Measurements from ENCODE around the gene HIPK2. TPM values are rescaled to one million over a fixed set of nuclear protein-coding genes. Genes with fewer than 3 reads are reported as not detected.
A peak's percentile ranks its signal among the peaks of the same experiment; 100 is the strongest.

Gene HIPK2
- total and polyA plus RNA-seq, 2 experiments from 2014 or later, result 18.2 to 22.9 TPM

DNA sequence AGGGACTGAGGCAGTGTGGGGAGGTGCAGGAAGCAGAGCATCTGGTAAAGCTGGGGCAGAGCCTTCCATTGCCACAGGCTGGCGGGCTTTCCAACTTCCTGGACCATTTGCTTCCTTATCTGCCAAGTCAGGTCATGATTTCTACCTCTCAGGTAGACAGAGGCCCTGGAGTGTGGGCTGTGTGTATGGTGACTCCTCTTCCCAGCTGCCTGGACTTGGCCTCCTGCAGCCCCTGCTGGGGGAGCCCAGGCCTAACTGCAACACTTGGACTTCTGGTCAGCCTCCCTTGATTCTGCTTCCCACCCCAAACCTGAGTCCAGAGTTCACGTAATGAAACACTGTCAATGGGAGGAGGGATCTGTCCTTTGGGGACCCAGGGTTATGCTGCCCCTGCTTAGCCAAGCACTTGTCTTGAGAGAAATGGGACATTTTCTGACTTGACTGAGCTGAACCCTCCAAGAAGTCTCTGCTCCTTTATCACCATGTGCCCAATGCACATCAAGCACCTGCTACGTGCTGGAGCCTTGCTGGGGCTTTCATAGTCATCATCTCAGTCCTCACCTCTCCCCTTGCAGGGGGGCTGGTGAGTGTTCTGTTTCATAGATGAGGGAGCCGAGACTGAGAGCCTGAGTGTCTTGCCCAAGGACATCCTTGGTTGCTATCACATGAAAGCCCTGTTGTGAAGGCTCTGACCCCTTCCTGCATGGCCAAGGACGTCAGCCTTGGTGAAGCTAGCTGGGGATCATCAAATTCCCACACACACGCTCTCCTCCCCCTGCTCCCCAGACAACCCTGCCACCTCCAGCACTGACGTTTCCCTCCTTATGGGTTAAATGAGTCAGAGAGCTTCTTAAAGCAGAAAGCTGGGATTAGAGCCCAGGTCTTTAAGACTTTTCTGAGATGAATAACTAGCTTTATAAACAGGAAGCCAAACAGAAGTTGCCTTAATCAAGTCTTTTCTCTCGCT is 250.9 kb downstream of the HIPK2 start:
- DNase-seq (ENCODE audit: low spot score), result peak; percentile 60
- Histone ChIP-seq H3K4me2 (no peak overlapping the region), H4K20me1 (ENCODE audit: insufficient read depth, poor library complexity, severe bottlenecking) (no peaks in the 10 kb centered on the region), H3K27me3 (peaks cover 33% of the 10 kb centered on the region), H3K36me3 (replicated peaks; ENCODE audit: insufficient read depth, low read depth) (no peaks in the 10 kb centered on the region), H3K27ac (no peak overlapping the region), H3K9me3 (ENCODE audit: low read depth) (no peaks in the 10 kb centered on the region), H2AFZ (no peak overlapping the region), H3K4me1 (ENCODE audit: insufficient read depth) (no peaks in the 10 kb centered on the region), H3K79me2 (no peaks in the 10 kb centered on the region), H3K9me2 (replicated peaks; ENCODE audit: insufficient read depth) (no peaks in the 10 kb centered on the region), H3K4me3 (no peak overlapping the region)
- TF ChIP-seq, protein P1, sequence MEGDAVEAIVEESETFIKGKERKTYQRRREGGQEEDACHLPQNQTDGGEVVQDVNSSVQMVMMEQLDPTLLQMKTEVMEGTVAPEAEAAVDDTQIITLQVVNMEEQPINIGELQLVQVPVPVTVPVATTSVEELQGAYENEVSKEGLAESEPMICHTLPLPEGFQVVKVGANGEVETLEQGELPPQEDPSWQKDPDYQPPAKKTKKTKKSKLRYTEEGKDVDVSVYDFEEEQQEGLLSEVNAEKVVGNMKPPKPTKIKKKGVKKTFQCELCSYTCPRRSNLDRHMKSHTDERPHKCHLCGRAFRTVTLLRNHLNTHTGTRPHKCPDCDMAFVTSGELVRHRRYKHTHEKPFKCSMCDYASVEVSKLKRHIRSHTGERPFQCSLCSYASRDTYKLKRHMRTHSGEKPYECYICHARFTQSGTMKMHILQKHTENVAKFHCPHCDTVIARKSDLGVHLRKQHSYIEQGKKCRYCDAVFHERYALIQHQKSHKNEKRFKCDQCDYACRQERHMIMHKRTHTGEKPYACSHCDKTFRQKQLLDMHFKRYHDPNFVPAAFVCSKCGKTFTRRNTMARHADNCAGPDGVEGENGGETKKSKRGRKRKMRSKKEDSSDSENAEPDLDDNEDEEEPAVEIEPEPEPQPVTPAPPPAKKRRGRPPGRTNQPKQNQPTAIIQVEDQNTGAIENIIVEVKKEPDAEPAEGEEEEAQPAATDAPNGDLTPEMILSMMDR (IDR thresholded peaks at IDR 0.05; ENCODE audit: poor library complexity), result no peak
- TF ChIP-seq EZH2 (IDR thresholded peaks at IDR 0.05; ENCODE audit: borderline replicate concordance) (no peak), EZH2phosphoT487 (IDR thresholded peaks at IDR 0.05; ENCODE audit: low read depth, severe bottlenecking, unreplicated experiment) (no peak)
- 70% methylated on average over 8 of the region's 8 CpGs for WGBS (ENCODE audit: low lambda C conversion rate, missing lambda C conversion rate)

DNA sequence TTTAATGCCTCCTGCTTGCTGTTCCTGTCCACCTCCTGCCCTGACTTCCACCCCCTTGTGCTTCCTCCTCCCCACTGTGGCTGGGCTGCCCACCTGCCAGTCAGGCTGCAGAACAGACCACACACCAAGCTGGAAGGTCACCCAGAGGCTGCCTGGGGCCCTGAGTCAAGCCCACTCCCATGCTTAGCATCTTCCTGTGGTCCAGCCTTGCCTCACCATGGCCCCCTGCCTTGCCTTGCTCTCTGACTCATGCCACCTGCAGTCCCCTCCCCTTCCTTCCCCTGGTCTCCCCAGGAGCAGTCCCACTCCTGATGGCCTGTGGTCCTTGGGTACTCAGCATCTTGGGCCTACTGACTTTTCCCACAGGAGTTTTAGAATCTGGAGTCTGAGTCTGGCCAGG is 252.0 kb downstream of the HIPK2 start:
- no peak for DNase-seq (ENCODE audit: low spot score)
- Histone ChIP-seq H3K4me1 (ENCODE audit: insufficient read depth) (no peaks in the 10 kb centered on the region), H3K4me2 (no peak overlapping the region), H3K27me3 (peaks cover 42% of the 10 kb centered on the region), H3K79me2 (no peaks in the 10 kb centered on the region), H2AFZ (no peak overlapping the region), H4K20me1 (ENCODE audit: insufficient read depth, poor library complexity, severe bottlenecking) (no peaks in the 10 kb centered on the region), H3K9me3 (ENCODE audit: low read depth) (no peaks in the 10 kb centered on the region), H3K27ac (no peak overlapping the region), H3K4me3 (no peak overlapping the region), H3K36me3 (replicated peaks; ENCODE audit: insufficient read depth, low read depth) (no peaks in the 10 kb centered on the region), H3K9me2 (replicated peaks; ENCODE audit: insufficient read depth) (no peaks in the 10 kb centered on the region)
- TF ChIP-seq, protein P1 (IDR thresholded peaks at IDR 0.05; ENCODE audit: poor library complexity), result no peak
- no peak for TF ChIP-seq EZH2 (IDR thresholded peaks at IDR 0.05; ENCODE audit: borderline replicate concordance)
- TF ChIP-seq EZH2phosphoT487 (IDR thresholded peaks at IDR 0.05; ENCODE audit: low read depth, severe bottlenecking, unreplicated experiment), result no peak

DNA sequence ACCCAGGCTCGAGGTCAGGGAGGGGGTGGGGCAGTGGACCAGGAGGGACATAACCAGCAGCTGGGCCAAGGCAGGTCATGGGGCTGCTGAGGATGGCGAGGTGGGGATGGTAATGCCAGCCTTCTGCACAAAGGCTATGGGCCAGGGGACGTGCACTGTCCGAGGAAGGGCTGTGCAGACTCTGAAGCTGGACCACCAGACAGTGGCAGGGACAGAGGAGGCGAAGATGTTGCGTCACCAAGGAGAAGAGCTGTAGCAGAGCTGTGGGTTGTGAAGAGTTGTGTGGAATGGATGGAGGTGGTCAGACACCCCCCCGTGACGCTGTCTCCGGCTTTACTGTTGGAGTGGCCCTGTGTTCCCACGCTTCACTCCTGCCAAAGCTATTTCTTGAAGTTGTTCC is 252.6 kb downstream of the HIPK2 start:
- TF ChIP-seq, protein P1 (IDR thresholded peaks at IDR 0.05; ENCODE audit: poor library complexity), result no peak
- TF ChIP-seq EZH2 (IDR thresholded peaks at IDR 0.05; ENCODE audit: borderline replicate concordance), result no peak
- Histone ChIP-seq H3K9me3 (ENCODE audit: low read depth) (no peaks in the 10 kb centered on the region), H3K27me3 (peaks cover 42% of the 10 kb centered on the region), H2AFZ (no peak overlapping the region), H3K27ac (no peak overlapping the region), H3K4me1 (ENCODE audit: insufficient read depth) (no peaks in the 10 kb centered on the region), H3K4me2 (no peak overlapping the region), H3K4me3 (no peak overlapping the region), H3K36me3 (replicated peaks; ENCODE audit: insufficient read depth, low read depth) (no peaks in the 10 kb centered on the region), H4K20me1 (ENCODE audit: insufficient read depth, poor library complexity, severe bottlenecking) (no peaks in the 10 kb centered on the region), H3K79me2 (no peaks in the 10 kb centered on the region), H3K9me2 (replicated peaks; ENCODE audit: insufficient read depth) (no peaks in the 10 kb centered on the region)
- DNase-seq (ENCODE audit: low spot score), result no peak
- 98% methylated on average over 9 of the region's 10 CpGs for WGBS (ENCODE audit: low lambda C conversion rate, missing lambda C conversion rate)

Measured in hepatocyte (in vitro differentiated cells).